SU-DHL-6 (cell line): ENCODE data around the gene AATK.

Source experiments
- CTCF ChIP-seq: fragments of 200-600 bp; sonication (generic); IDR thresholded peaks from one replicate; pipeline ENCODE4 v1.5.1; 2017; ENCODE audit warnings: antibody characterized with exemption, mild to moderate bottlenecking, low read length, moderate library complexity; ENCODE audit not compliant: insufficient read depth, poor library complexity, severe bottlenecking
- EZH2phosphoT487 ChIP-seq: fragments of 200-600 bp; sonication (generic), shearing (Covaris generic); conservative IDR thresholded peaks from 2 replicates; pipeline ENCODE4 v1.6.1; 2018; ENCODE audit warnings: mild to moderate bottlenecking, antibody characterized with exemption, low read length, moderate library complexity, mixed read lengths

- no peak for TF ChIP-seq CTCF
- no peak for TF ChIP-seq EZH2phosphoT487
Observed at GRCh38 chr17:81118308-81119221, 47.5 kb downstream of the AATK start.
